Tibial artery (tissue), 4 donors: Measurements from ENCODE around the gene ECE2.

ENCODE experiments used
- DNase-seq, 2 donors: peaks; one replicate each; pipeline ENCODE4 v3.0.0-alpha.2; 2019
- H3K27ac ChIP-seq, 2 donors: fragments of 200-600 bp; sonication (generic) in 1 of 2; 1 replicate in 1 of 2; 2 replicates in 1 of 2; pipeline ENCODE4 v1.5.1; 2018 to 2019; ENCODE audit warnings: mild to moderate bottlenecking in 1 of 2
- H3K27me3 ChIP-seq, 2 donors: fragments of 200-600 bp; sonication (generic) in 1 of 2; one replicate each; pipeline versions ENCODE4 v1.5.1 to v1.6.0; 2016 to 2019
- H3K36me3 ChIP-seq, 3 donors: fragments of 200-600 bp; sonication (generic) in 2 of 3; one replicate each; pipeline ENCODE4 v1.5.1; 2016 to 2019; ENCODE audit warnings: mild to moderate bottlenecking in 2 of 3
- H3K4me1 ChIP-seq, 4 donors: fragments of 200-600 bp; sonication (generic) in 2 of 4; 1 replicate in 3 of 4; 2 replicates in 1 of 4; pipeline ENCODE4 v1.5.1; 2016 to 2019
- H3K4me3 ChIP-seq, 2 donors: fragments of 200-600 bp; sonication (generic) in 1 of 2; 1 replicate in 1 of 2; 2 replicates in 1 of 2; pipeline ENCODE4 v1.5.1; 2018 to 2019; ENCODE audit warnings: mild to moderate bottlenecking in 2 of 2
- H3K9me3 ChIP-seq, 3 donors: fragments of 200-600 bp; sonication (generic) in 1 of 3; one replicate each; pipeline ENCODE4 v1.5.1; 2016 to 2019
- intact Hi-C: fragments of 100-400 bp; cut with DNase I; formaldehyde crosslinking; loops from one replicate; pipeline ENCODE4 v1.15.0; 2023; ENCODE audit warnings: low total_unique reads
- TF ChIP-seq, protein P1 (sequence below), 2 experiments: fragments of 200-600 bp in 1 of 2; fragments of 450-650 bp in 1 of 2; IDR thresholded peaks; one replicate each; pipeline ENCODE4 v1.5.1; 2017 to 2019; ENCODE audit warnings: antibody characterized with exemption in 2 of 2, mild to moderate bottlenecking in 1 of 2, moderate library complexity in 1 of 2

ECE2 gene

DNA sequence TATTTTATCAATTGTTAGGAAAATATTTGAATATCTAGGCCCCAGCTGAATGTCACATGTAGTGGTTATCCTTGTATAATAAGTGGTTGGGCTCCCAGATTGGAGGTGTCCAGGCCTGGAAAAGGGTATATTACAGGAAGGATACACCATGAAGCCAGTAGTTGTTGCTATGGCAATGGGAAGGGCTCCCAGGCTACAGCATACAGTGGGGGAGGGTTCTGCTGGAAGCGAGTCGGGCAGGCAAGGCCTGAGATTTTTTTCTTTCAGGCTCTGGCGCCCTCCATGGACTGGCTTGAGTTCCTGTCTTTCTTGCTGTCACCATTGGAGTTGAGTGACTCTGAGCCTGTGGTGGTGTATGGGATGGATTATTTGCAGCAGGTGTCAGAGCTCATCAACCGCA lies 8.9 kb downstream of the ECE2 start:
- Histone ChIP-seq H3K9me3 (no peaks in the 10 kb centered on the region), H3K4me3 (no peak overlapping the region), H3K4me1 (no peaks in the 10 kb centered on the region), H3K27ac (no peak overlapping the region), H3K36me3 (no peaks in the 10 kb centered on the region), H3K27me3 (peaks cover 0 to 10% of the 10 kb centered on the region in 2 donors)
- TF ChIP-seq, protein P1, sequence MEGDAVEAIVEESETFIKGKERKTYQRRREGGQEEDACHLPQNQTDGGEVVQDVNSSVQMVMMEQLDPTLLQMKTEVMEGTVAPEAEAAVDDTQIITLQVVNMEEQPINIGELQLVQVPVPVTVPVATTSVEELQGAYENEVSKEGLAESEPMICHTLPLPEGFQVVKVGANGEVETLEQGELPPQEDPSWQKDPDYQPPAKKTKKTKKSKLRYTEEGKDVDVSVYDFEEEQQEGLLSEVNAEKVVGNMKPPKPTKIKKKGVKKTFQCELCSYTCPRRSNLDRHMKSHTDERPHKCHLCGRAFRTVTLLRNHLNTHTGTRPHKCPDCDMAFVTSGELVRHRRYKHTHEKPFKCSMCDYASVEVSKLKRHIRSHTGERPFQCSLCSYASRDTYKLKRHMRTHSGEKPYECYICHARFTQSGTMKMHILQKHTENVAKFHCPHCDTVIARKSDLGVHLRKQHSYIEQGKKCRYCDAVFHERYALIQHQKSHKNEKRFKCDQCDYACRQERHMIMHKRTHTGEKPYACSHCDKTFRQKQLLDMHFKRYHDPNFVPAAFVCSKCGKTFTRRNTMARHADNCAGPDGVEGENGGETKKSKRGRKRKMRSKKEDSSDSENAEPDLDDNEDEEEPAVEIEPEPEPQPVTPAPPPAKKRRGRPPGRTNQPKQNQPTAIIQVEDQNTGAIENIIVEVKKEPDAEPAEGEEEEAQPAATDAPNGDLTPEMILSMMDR (IDR thresholded peaks at IDR 0.05): no peak
- intact Hi-C loops: no loop called here
- DNase-seq: no peak

DNA sequence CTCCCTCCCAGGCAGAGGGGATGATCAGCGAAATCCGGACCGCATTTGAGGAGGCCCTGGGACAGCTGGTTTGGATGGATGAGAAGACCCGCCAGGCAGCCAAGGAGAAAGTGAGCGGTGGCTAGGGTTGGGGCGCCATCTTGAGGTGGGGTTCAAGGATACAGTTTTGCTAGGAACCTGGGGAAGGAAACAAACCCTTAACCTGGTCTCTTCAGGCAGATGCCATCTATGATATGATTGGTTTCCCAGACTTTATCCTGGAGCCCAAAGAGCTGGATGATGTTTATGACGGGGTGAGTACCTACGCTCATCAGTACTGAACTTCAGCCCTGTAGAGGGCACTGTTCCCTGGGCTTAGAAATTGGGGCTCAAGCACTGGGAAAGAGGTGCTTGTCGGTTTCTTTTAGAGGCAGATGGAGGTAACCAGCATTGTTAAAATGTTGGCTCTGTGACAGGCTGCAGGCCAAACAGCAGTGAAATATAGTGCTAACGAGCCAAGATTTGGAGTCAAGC lies 13.7 kb downstream of the ECE2 start:
- intact Hi-C loops: no loop called here

GRCh38 chr3:184290331-184290730 lies 14.5 kb downstream of the ECE2 start:
- TF ChIP-seq, protein P1 (IDR thresholded peaks at IDR 0.05): no peak

More for the DNA sequence above, 13.7 kb downstream of the ECE2 start:
- no peak for DNase-seq
- no peaks in the 10 kb centered on the region for H3K9me3 ChIP-seq
- H3K27ac ChIP-seq: no peak overlapping the region
- H3K36me3 ChIP-seq: no peaks in the 10 kb centered on the region
- TF ChIP-seq, protein P1 (IDR thresholded peaks at IDR 0.05): no peak
- H3K27me3 ChIP-seq: peaks cover 0 to 26% of the 10 kb centered on the region in 2 donors
- no peaks in the 10 kb centered on the region for H3K4me1 ChIP-seq
- no peak overlapping the region for H3K4me3 ChIP-seq

GRCh38 chr3:184291044-184291737 lies 15.4 kb downstream of the ECE2 start:
- H3K9me3 ChIP-seq: no peaks in the 10 kb centered on the region
- no peaks in the 10 kb centered on the region for H3K36me3 ChIP-seq
- H3K4me3 ChIP-seq: no peak overlapping the region
- no peak overlapping the region for H3K27ac ChIP-seq
- H3K27me3 ChIP-seq: peaks cover 0 to 24% of the 10 kb centered on the region in 2 donors
- TF ChIP-seq, protein P1 (IDR thresholded peaks at IDR 0.05): no peak
- no peaks in the 10 kb centered on the region for H3K4me1 ChIP-seq
- DNase-seq: no peak
- intact Hi-C loops: no loop called here

More at GRCh38 chr3:184290331-184290730, 14.5 kb downstream of the ECE2 start:
- Histone ChIP-seq H3K9me3 (no peaks in the 10 kb centered on the region), H3K4me3 (no peak overlapping the region), H3K36me3 (no peaks in the 10 kb centered on the region), H3K4me1 (no peaks in the 10 kb centered on the region), H3K27ac (no peak overlapping the region), H3K27me3 (peaks cover 0 to 26% of the 10 kb centered on the region in 2 donors)
- intact Hi-C loops: no loop called here
- DNase-seq: no peak

DNA sequence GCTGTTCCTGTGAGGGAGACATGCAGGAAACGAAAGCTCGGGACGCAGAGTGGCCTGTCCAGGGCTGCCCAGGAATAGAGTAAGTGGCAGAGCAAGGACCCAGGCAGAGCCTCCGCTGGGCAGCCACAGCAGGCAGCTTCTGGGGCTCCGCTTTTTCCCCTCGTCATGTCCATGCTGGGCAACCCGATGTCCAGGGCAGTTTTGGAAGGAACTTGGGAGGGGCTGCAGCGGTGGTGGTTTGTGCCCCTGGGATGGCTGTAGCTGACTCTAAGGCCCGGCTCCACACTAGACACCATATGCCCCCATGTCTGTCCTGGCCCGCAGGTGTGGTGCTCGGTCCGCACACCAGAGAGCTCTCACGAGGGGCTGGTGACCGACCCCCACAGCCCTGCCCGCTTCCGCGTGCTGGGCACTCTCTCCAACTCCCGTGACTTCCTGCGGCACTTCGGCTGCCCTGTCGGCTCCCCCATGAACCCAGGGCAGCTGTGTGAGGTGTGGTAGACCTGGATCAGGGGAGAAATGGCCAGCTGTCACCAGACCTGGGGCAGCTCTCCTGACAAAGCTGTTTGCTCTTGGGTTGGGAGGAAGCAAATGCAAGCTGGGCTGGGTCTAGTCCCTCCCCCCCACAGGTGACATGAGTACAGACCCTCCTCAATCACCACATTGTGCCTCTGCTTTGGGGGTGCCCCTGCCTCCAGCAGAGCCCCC lies 16.1 kb downstream of the ECE2 start:
- Histone ChIP-seq H3K27me3 (peaks cover 0 to 20% of the 10 kb centered on the region in 2 donors), H3K9me3 (no peaks in the 10 kb centered on the region), H3K4me1 (no peaks in the 10 kb centered on the region), H3K27ac (no peak overlapping the region), H3K36me3 (no peaks in the 10 kb centered on the region), H3K4me3 (no peak overlapping the region)
- TF ChIP-seq, protein P1 (IDR thresholded peaks at IDR 0.05): no peak
- intact Hi-C loops: no loop called here
- DNase-seq: no peak
